HCT116 (cell line): ENCODE measurements around the gene BCAR3. TPM values are rescaled to one million over a fixed set of nuclear protein-coding genes. Genes with fewer than 3 reads are reported as not detected.

Experiments used
- ATAC-seq: fragments of 200-7000 bp; cut with Tn5 transposase; 2 replicates; pipeline ENCODE4 v1.9.1; 2020; ENCODE audit warnings: mild to moderate bottlenecking, moderate library complexity
- BruUV-seq: library from RNA; stranded (reverse); fragments of 400-500 nt; replicated peaks from 2 replicates; lab custom pipeline; 2021; lab: Mats Ljungman, UMichigan
- CTCF ChIA-PET: fragments of 300-600 bp; sonication (Branson Sonifier 250); formaldehyde crosslinking; loops from one replicate; lab custom pipeline; 2021; ENCODE audit warnings: antibody characterized with exemption; lab: Charles Lee
- POLR2A ChIA-PET: fragments of 300-600, 350-600 bp; sonication (Branson Sonifier 250); formaldehyde crosslinking; loops from one replicate; lab custom pipeline; 2021; ENCODE audit warnings: antibody characterized with exemption; lab: Charles Lee
- RAD21 ChIA-PET, 2 experiments: fragments of 300-600 bp; sonication (Branson Sonifier 250); formaldehyde crosslinking; loops; one replicate each; lab custom pipeline; 2023; ENCODE audit warnings: low total read pairs in 2 of 2; ENCODE audit not compliant: uncharacterized antibody in 2 of 2, unreplicated experiment in 2 of 2, low non-redundant PET in 1 of 2; lab: Charles Lee
- DNase-seq: peaks from one replicate; pipeline ENCODE4 v3.0.0-alpha.2; 2010; ENCODE audit warnings: low read depth, low spot score
- H2AFZ ChIP-seq: fragments of 200-600 bp; shearing (Covaris generic), sonication (generic); 2 replicates; pipeline ENCODE4 v1.6.1; 2017; ENCODE audit warnings: low read depth, mixed run types, mixed read lengths, antibody characterized with exemption, low read length; ENCODE audit not compliant: poor library complexity, severe bottlenecking
- H3K27ac ChIP-seq: 2 replicates; pipeline ENCODE4 v1.5.1; 2012; ENCODE audit warnings: low read depth, low read length
- H3K27me3 ChIP-seq: fragments of 200-600 bp; sonication (generic); 2 replicates; pipeline ENCODE4 v1.6.1; 2016; ENCODE audit warnings: mixed run types, low read length, mixed read lengths; ENCODE audit not compliant: insufficient read depth
- H3K36me3 ChIP-seq, 2 experiments: fragments of 200-500 bp in 1 of 2; fragments of 200-600 bp in 1 of 2; sonication (Bioruptor generic) in 1 of 2; sonication (generic) in 1 of 2; 2 replicates each; pipeline versions ENCODE4 v1.5.1 to v1.6.1; 2014 to 2016; ENCODE audit warnings: low read length in 2 of 2, inconsistent platforms in 1 of 2, mixed read lengths in 1 of 2, mixed run types in 1 of 2; ENCODE audit not compliant: insufficient read depth in 2 of 2, control insufficient read depth in 1 of 2
- H3K4me1 ChIP-seq, 2 experiments: fragments of 200-600 bp in 1 of 2; sonication (generic) in 1 of 2; 2 replicates each; pipeline versions ENCODE4 v1.5.1 to v1.6.1; 2012 to 2017; ENCODE audit warnings: low read length in 2 of 2, inconsistent platforms in 1 of 2, mild to moderate bottlenecking in 1 of 2, mixed read lengths in 1 of 2, mixed run types in 1 of 2, moderate library complexity in 1 of 2; ENCODE audit not compliant: insufficient read depth in 2 of 2, control insufficient read depth in 1 of 2
- H3K4me2 ChIP-seq: fragments of 200-600 bp; sonication (generic); 2 replicates; pipeline ENCODE4 v1.6.1; 2017; ENCODE audit warnings: mixed run types, low read length, mixed read lengths
- H3K4me3 ChIP-seq, 2 experiments: fragments of 200-600 bp in 1 of 2; sonication (generic) in 1 of 2; replicated peaks in 1 of 2; 2 replicates each; pipeline ENCODE4 v1.5.1; 2011 to 2016; ENCODE audit warnings: low read length in 2 of 2, control low read depth in 1 of 2, low read depth in 1 of 2, mild to moderate bottlenecking in 1 of 2, mixed read lengths in 1 of 2, mixed run types in 1 of 2
- H3K79me2 ChIP-seq: fragments of 200-600 bp; sonication (generic); 2 replicates; pipeline ENCODE4 v1.6.1; 2017; ENCODE audit warnings: mild to moderate bottlenecking, mixed run types, low read length, moderate library complexity, mixed read lengths; ENCODE audit not compliant: insufficient read depth
- H3K9ac ChIP-seq: fragments of 200-600 bp; sonication (generic); 2 replicates; pipeline ENCODE4 v1.6.1; 2016; ENCODE audit warnings: low read length, mixed read lengths
- H3K9me2 ChIP-seq: fragments of 200-600 bp; sonication (generic), shearing (Covaris generic); 2 replicates; pipeline ENCODE4 v1.6.1; 2017; ENCODE audit warnings: mixed run types, mild to moderate bottlenecking, moderate library complexity; ENCODE audit not compliant: insufficient read depth
- H3K9me3 ChIP-seq, 2 experiments: fragments of 200-500 bp in 1 of 2; fragments of 200-600 bp in 1 of 2; sonication (Bioruptor generic) in 1 of 2; sonication (generic) in 1 of 2; 2 replicates each; pipeline ENCODE4 v1.6.1; 2014 to 2017; ENCODE audit warnings: low read length in 2 of 2, mixed read lengths in 2 of 2, inconsistent platforms in 1 of 2, low read depth in 1 of 2, mild to moderate bottlenecking in 1 of 2, mixed run types in 1 of 2, moderate library complexity in 1 of 2; ENCODE audit not compliant: control insufficient read depth in 1 of 2, insufficient read depth in 1 of 2
- H4K20me1 ChIP-seq: fragments of 200-600 bp; sonication (generic), shearing (Covaris generic); 2 replicates; pipeline ENCODE4 v1.6.1; 2017; ENCODE audit warnings: mixed run types, mild to moderate bottlenecking, moderate library complexity; ENCODE audit not compliant: insufficient read depth
- CBX3 ChIP-seq: IDR thresholded peaks from 2 replicates; pipeline ENCODE4 v1.6.1; 2012; ENCODE audit warnings: low read depth
- ELF1 ChIP-seq: IDR thresholded peaks from 2 replicates; pipeline ENCODE4 v1.6.1; 2012; ENCODE audit warnings: low read depth, borderline replicate concordance
- EZH2 ChIP-seq: fragments of 200-600 bp; sonication (generic); IDR thresholded peaks from 2 replicates; pipeline ENCODE4 v1.6.1; 2017; ENCODE audit warnings: antibody characterized with exemption, mixed run types
- EZH2phosphoT487 ChIP-seq: fragments of 200-600 bp; IDR thresholded peaks from 2 replicates; pipeline ENCODE4 v1.6.1; 2018; ENCODE audit warnings: antibody characterized with exemption, borderline replicate concordance
- JUND ChIP-seq: IDR thresholded peaks from 2 replicates; pipeline ENCODE4 v1.6.1; 2012
- MAX ChIP-seq: IDR thresholded peaks from 2 replicates; pipeline ENCODE4 v1.6.1; 2012
- POLR2AphosphoS5 ChIP-seq: IDR thresholded peaks from 2 replicates; pipeline ENCODE4 v1.6.1; 2011; ENCODE audit warnings: mild to moderate bottlenecking, low read depth, low read length, moderate library complexity
- RAD21 ChIP-seq: IDR thresholded peaks from 2 replicates; pipeline ENCODE4 v1.6.1; 2012; ENCODE audit warnings: low read depth, mild to moderate bottlenecking
- SIN3A ChIP-seq: IDR thresholded peaks from 2 replicates; pipeline ENCODE4 v1.6.1; 2012; ENCODE audit warnings: low read depth
- SP1 ChIP-seq: IDR thresholded peaks from 2 replicates; pipeline ENCODE4 v1.6.1; 2012; ENCODE audit warnings: low read depth
- SRF ChIP-seq: IDR thresholded peaks from 2 replicates; pipeline ENCODE4 v1.6.1; 2012; ENCODE audit warnings: low read depth
- TCF7L2 ChIP-seq: IDR thresholded peaks from 2 replicates; pipeline ENCODE4 v1.7.0; 2011; ENCODE audit warnings: borderline replicate concordance, inconsistent platforms; ENCODE audit not compliant: insufficient read depth, insufficient read length; ENCODE audit errors: extremely low read depth
- ZFX ChIP-seq: fragments of 450-650 bp; IDR thresholded peaks from 2 replicates; pipeline ENCODE4 v1.6.1; 2017
- ZNF274 ChIP-seq: fragments of 200-500 bp; sonication (Bioruptor generic); IDR thresholded peaks from 2 replicates; pipeline ENCODE4 v1.6.1; 2014; ENCODE audit warnings: mild to moderate bottlenecking, low read depth, low read length, inconsistent platforms
- intact Hi-C: fragments of 100-400 bp; cut with micrococcal nuclease; formaldehyde crosslinking; loops from 2 replicates; pipeline ENCODE4 v1.10.0; 2022
- total RNA-seq: library from RNA; stranded (reverse); gene quantifications from one replicate; pipeline ENCODE4 v1.2.1, GENCODE V29; 2021; ENCODE audit not compliant: unreplicated experiment
- TF ChIP-seq, protein P1 (sequence below), 3 experiments: fragments of 200-600 bp in 1 of 3; sonication (generic) in 1 of 3; IDR thresholded peaks in 2 of 3; conservative IDR thresholded peaks in 1 of 3; 2 replicates each; pipeline ENCODE4 v1.5.1; 2012 to 2017; ENCODE audit warnings: low read depth in 2 of 3, low read length in 2 of 3, antibody characterized with exemption in 1 of 3, borderline replicate concordance in 1 of 3, control low read depth in 1 of 3, mild to moderate bottlenecking in 1 of 3, mixed read lengths in 1 of 3, mixed run types in 1 of 3, moderate library complexity in 1 of 3; ENCODE audit not compliant: insufficient read depth in 1 of 3

BCAR3 gene
- total RNA-seq, 1 experiment from 2014 or later: 24.5 TPM

DNA sequence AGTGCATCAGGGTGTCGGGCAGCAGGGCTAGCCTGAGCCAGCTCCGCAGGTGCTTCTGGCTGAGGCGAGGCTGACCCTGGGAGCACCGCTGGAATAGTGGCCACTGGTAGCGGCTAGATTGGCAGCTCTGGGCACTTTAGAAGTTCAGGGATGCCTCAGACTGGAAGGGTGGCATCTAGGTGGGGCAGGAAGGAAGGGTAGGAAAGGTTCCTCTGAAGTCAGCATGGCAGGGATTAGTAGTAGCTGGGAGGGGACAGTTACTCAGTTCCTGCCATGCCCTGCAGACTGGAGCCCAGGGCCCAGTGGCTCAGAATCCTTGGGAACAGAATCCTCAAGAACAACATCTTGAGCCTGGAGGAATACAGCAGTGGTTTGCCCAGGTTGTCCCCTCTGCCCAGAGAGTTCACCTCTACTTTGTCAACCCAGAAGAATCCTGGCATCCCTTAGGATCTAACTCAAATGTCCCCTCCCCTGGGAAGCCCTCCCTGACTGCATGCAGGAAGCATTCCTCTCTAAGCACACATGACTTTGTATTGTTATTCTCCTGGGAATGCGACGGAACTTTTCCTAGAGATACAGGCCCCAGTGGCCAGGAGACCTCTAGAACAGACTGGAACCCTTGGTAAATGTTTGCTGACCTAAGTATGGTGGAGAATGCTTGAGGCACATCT, 39.5 kb upstream of the BCAR3 start (continued):
- TF ChIP-seq POLR2AphosphoS5: no peak
- TF ChIP-seq EZH2: no peak
- TF ChIP-seq SIN3A: no peak
- 0 out of 2 replicates have a peak, but pooled peaks have one; percentile 49 for TF ChIP-seq CBX3
- TF ChIP-seq, all 23 proteins: peak for 5

DNA sequence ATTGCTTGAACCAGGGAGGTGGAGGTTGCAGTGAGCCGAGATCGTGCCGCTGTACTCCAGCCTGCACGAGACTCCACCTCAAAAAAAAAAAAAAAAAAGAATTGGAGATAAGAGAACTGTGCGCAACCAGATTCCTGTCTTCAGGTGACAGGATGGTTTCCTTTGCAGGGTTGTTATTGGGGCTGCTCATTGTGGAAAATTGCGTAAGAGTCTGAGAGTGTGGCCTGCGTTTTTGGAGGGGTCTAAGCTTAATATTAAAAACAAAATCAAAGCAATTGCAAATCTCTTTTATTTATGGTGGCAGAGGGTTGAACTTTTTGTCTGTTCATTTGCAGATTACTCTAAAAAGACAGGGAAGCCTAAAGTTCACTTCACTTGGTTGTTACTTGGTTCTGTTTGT, 36.0 kb upstream of the BCAR3 start:
- RAD21 ChIA-PET: no interaction called here
- no peaks in the 10 kb centered on the region for H4K20me1 ChIP-seq
- ATAC-seq: no peak

More for the DNA sequence above, 36.0 kb upstream of the BCAR3 start:
- H3K36me3 ChIP-seq: no peaks in the 10 kb centered on the region; a peak in 1 of 4 replicates
- no peaks in the 10 kb centered on the region for H3K9me2 ChIP-seq
- no peak overlapping the region for H3K27ac ChIP-seq
- H3K79me2 ChIP-seq: no peaks in the 10 kb centered on the region
- H3K9ac ChIP-seq: no peak overlapping the region
- intact Hi-C loops: no loop called here
- peaks cover 0 to 53% of the 10 kb centered on the region in 2 experiments; a peak in 2 of 4 replicates for H3K4me1 ChIP-seq
- no peak overlapping the region for H3K4me2 ChIP-seq
- ChIA-PET CTCF (no interaction called here), POLR2A (no interaction called here)
- no peak overlapping the region for H3K4me3 ChIP-seq
- no TSS peak for BruUV-seq
- peaks cover 0 to 9% of the 10 kb centered on the region in 2 experiments; a peak in 1 of 4 replicates for H3K9me3 ChIP-seq
- TF ChIP-seq EZH2phosphoT487: no peak
- no peak for TF ChIP-seq MAX
- no peak for TF ChIP-seq TCF7L2
- no peak for TF ChIP-seq RAD21
- TF ChIP-seq, protein P1, sequence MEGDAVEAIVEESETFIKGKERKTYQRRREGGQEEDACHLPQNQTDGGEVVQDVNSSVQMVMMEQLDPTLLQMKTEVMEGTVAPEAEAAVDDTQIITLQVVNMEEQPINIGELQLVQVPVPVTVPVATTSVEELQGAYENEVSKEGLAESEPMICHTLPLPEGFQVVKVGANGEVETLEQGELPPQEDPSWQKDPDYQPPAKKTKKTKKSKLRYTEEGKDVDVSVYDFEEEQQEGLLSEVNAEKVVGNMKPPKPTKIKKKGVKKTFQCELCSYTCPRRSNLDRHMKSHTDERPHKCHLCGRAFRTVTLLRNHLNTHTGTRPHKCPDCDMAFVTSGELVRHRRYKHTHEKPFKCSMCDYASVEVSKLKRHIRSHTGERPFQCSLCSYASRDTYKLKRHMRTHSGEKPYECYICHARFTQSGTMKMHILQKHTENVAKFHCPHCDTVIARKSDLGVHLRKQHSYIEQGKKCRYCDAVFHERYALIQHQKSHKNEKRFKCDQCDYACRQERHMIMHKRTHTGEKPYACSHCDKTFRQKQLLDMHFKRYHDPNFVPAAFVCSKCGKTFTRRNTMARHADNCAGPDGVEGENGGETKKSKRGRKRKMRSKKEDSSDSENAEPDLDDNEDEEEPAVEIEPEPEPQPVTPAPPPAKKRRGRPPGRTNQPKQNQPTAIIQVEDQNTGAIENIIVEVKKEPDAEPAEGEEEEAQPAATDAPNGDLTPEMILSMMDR (IDR thresholded peaks at IDR 0.05 in 2 of 3, conservative IDR thresholded peaks at IDR 0.05 in 1 of 3; ENCODE audit: borderline replicate concordance in 1 of 3, insufficient read depth in 1 of 3, low read depth in 2 of 3, low read length in 2 of 3): no peak
- TF ChIP-seq ELF1: no peak
- TF ChIP-seq EZH2: no peak
- TF ChIP-seq SP1: no peak
- TF ChIP-seq CBX3: no peak
- no peak for TF ChIP-seq ZFX
- TF ChIP-seq ZNF274: no peak
- TF ChIP-seq SRF: no peak
- no peak for TF ChIP-seq JUND
- DNase-seq: no peak
- no peak overlapping the region for H2AFZ ChIP-seq
- H3K27me3 ChIP-seq: no peaks in the 10 kb centered on the region
